HCT116 (cell line): ENCODE results near the gene SSU72. TPM values are rescaled to one million over a fixed set of nuclear protein-coding genes. Genes with fewer than 3 reads are reported as not detected.

ENCODE experiments used
- ATAC-seq: fragments of 200-7000 bp; cut with Tn5 transposase; 2 replicates; pipeline ENCODE4 v1.9.1; 2020; ENCODE audit warnings: mild to moderate bottlenecking, moderate library complexity
- BruUV-seq: library from RNA; stranded (reverse); fragments of 400-500 nt; replicated peaks from 2 replicates; lab custom pipeline; 2021; lab: Mats Ljungman, UMichigan
- CTCF ChIA-PET: fragments of 300-600 bp; sonication (Branson Sonifier 250); formaldehyde crosslinking; loops from one replicate; lab custom pipeline; 2021; ENCODE audit warnings: antibody characterized with exemption; lab: Charles Lee
- POLR2A ChIA-PET: fragments of 300-600, 350-600 bp; sonication (Branson Sonifier 250); formaldehyde crosslinking; loops from one replicate; lab custom pipeline; 2021; ENCODE audit warnings: antibody characterized with exemption; lab: Charles Lee
- RAD21 ChIA-PET, 2 experiments: fragments of 300-600 bp; sonication (Branson Sonifier 250); formaldehyde crosslinking; loops; one replicate each; lab custom pipeline; 2023; ENCODE audit warnings: low total read pairs in 2 of 2; ENCODE audit not compliant: uncharacterized antibody in 2 of 2, unreplicated experiment in 2 of 2, low non-redundant PET in 1 of 2; lab: Charles Lee
- DNase-seq: peaks from one replicate; pipeline ENCODE4 v3.0.0-alpha.2; 2010; ENCODE audit warnings: low read depth, low spot score
- H2AFZ ChIP-seq: fragments of 200-600 bp; shearing (Covaris generic), sonication (generic); 2 replicates; pipeline ENCODE4 v1.6.1; 2017; ENCODE audit warnings: low read depth, mixed run types, mixed read lengths, antibody characterized with exemption, low read length; ENCODE audit not compliant: poor library complexity, severe bottlenecking
- H3K27ac ChIP-seq: 2 replicates; pipeline ENCODE4 v1.5.1; 2012; ENCODE audit warnings: low read depth, low read length
- H3K27me3 ChIP-seq: fragments of 200-600 bp; sonication (generic); 2 replicates; pipeline ENCODE4 v1.6.1; 2016; ENCODE audit warnings: mixed run types, low read length, mixed read lengths; ENCODE audit not compliant: insufficient read depth
- H3K36me3 ChIP-seq, 2 experiments: fragments of 200-500 bp in 1 of 2; fragments of 200-600 bp in 1 of 2; sonication (Bioruptor generic) in 1 of 2; sonication (generic) in 1 of 2; 2 replicates each; pipeline versions ENCODE4 v1.5.1 to v1.6.1; 2014 to 2016; ENCODE audit warnings: low read length in 2 of 2, inconsistent platforms in 1 of 2, mixed read lengths in 1 of 2, mixed run types in 1 of 2; ENCODE audit not compliant: insufficient read depth in 2 of 2, control insufficient read depth in 1 of 2
- H3K4me1 ChIP-seq, 2 experiments: fragments of 200-600 bp in 1 of 2; sonication (generic) in 1 of 2; 2 replicates each; pipeline versions ENCODE4 v1.5.1 to v1.6.1; 2012 to 2017; ENCODE audit warnings: low read length in 2 of 2, inconsistent platforms in 1 of 2, mild to moderate bottlenecking in 1 of 2, mixed read lengths in 1 of 2, mixed run types in 1 of 2, moderate library complexity in 1 of 2; ENCODE audit not compliant: insufficient read depth in 2 of 2, control insufficient read depth in 1 of 2
- H3K4me2 ChIP-seq: fragments of 200-600 bp; sonication (generic); 2 replicates; pipeline ENCODE4 v1.6.1; 2017; ENCODE audit warnings: mixed run types, low read length, mixed read lengths
- H3K4me3 ChIP-seq, 2 experiments: fragments of 200-600 bp in 1 of 2; sonication (generic) in 1 of 2; replicated peaks in 1 of 2; 2 replicates each; pipeline ENCODE4 v1.5.1; 2011 to 2016; ENCODE audit warnings: low read length in 2 of 2, control low read depth in 1 of 2, low read depth in 1 of 2, mild to moderate bottlenecking in 1 of 2, mixed read lengths in 1 of 2, mixed run types in 1 of 2
- H3K79me2 ChIP-seq: fragments of 200-600 bp; sonication (generic); 2 replicates; pipeline ENCODE4 v1.6.1; 2017; ENCODE audit warnings: mild to moderate bottlenecking, mixed run types, low read length, moderate library complexity, mixed read lengths; ENCODE audit not compliant: insufficient read depth
- H3K9ac ChIP-seq: fragments of 200-600 bp; sonication (generic); 2 replicates; pipeline ENCODE4 v1.6.1; 2016; ENCODE audit warnings: low read length, mixed read lengths
- H3K9me2 ChIP-seq: fragments of 200-600 bp; sonication (generic), shearing (Covaris generic); 2 replicates; pipeline ENCODE4 v1.6.1; 2017; ENCODE audit warnings: mixed run types, mild to moderate bottlenecking, moderate library complexity; ENCODE audit not compliant: insufficient read depth
- H3K9me3 ChIP-seq, 2 experiments: fragments of 200-500 bp in 1 of 2; fragments of 200-600 bp in 1 of 2; sonication (Bioruptor generic) in 1 of 2; sonication (generic) in 1 of 2; 2 replicates each; pipeline ENCODE4 v1.6.1; 2014 to 2017; ENCODE audit warnings: low read length in 2 of 2, mixed read lengths in 2 of 2, inconsistent platforms in 1 of 2, low read depth in 1 of 2, mild to moderate bottlenecking in 1 of 2, mixed run types in 1 of 2, moderate library complexity in 1 of 2; ENCODE audit not compliant: control insufficient read depth in 1 of 2, insufficient read depth in 1 of 2
- H4K20me1 ChIP-seq: fragments of 200-600 bp; sonication (generic), shearing (Covaris generic); 2 replicates; pipeline ENCODE4 v1.6.1; 2017; ENCODE audit warnings: mixed run types, mild to moderate bottlenecking, moderate library complexity; ENCODE audit not compliant: insufficient read depth
- ATF3 ChIP-seq: IDR thresholded peaks from 2 replicates; pipeline ENCODE4 v1.6.1; 2012
- CBX3 ChIP-seq: IDR thresholded peaks from 2 replicates; pipeline ENCODE4 v1.6.1; 2012; ENCODE audit warnings: low read depth
- CEBPB ChIP-seq: IDR thresholded peaks from 2 replicates; pipeline ENCODE4 v1.6.1; 2012; ENCODE audit warnings: low read depth
- CTCF ChIP-seq, 3 experiments: fragments of 200-600 bp in 1 of 3; sonication (generic) in 1 of 3; IDR thresholded peaks in 2 of 3; conservative IDR thresholded peaks in 1 of 3; 2 replicates each; pipeline ENCODE4 v1.5.1; 2012 to 2017; ENCODE audit warnings: low read depth in 2 of 3, low read length in 2 of 3, antibody characterized with exemption in 1 of 3, borderline replicate concordance in 1 of 3, control low read depth in 1 of 3, mild to moderate bottlenecking in 1 of 3, mixed read lengths in 1 of 3, mixed run types in 1 of 3, moderate library complexity in 1 of 3; ENCODE audit not compliant: insufficient read depth in 1 of 3
- EGR1 ChIP-seq: IDR thresholded peaks from 2 replicates; pipeline ENCODE4 v1.6.1; 2012; ENCODE audit warnings: low read depth
- EZH2 ChIP-seq: fragments of 200-600 bp; sonication (generic); IDR thresholded peaks from 2 replicates; pipeline ENCODE4 v1.6.1; 2017; ENCODE audit warnings: antibody characterized with exemption, mixed run types
- MAX ChIP-seq: IDR thresholded peaks from 2 replicates; pipeline ENCODE4 v1.6.1; 2012
- POLR2A ChIP-seq: IDR thresholded peaks from 2 replicates; pipeline ENCODE4 v1.7.0; 2011; ENCODE audit warnings: borderline replicate concordance; ENCODE audit not compliant: insufficient read depth, insufficient read length; ENCODE audit errors: extremely low read depth
- POLR2AphosphoS5 ChIP-seq: IDR thresholded peaks from 2 replicates; pipeline ENCODE4 v1.6.1; 2011; ENCODE audit warnings: mild to moderate bottlenecking, low read depth, low read length, moderate library complexity
- SIN3A ChIP-seq: IDR thresholded peaks from 2 replicates; pipeline ENCODE4 v1.6.1; 2012; ENCODE audit warnings: low read depth
- SP1 ChIP-seq: IDR thresholded peaks from 2 replicates; pipeline ENCODE4 v1.6.1; 2012; ENCODE audit warnings: low read depth
- SRF ChIP-seq: IDR thresholded peaks from 2 replicates; pipeline ENCODE4 v1.6.1; 2012; ENCODE audit warnings: low read depth
- TCF7L2 ChIP-seq: IDR thresholded peaks from 2 replicates; pipeline ENCODE4 v1.7.0; 2011; ENCODE audit warnings: borderline replicate concordance, inconsistent platforms; ENCODE audit not compliant: insufficient read depth, insufficient read length; ENCODE audit errors: extremely low read depth
- YY1 ChIP-seq: IDR thresholded peaks from 2 replicates; pipeline ENCODE4 v1.6.1; 2011; ENCODE audit warnings: low read length, low read depth, moderate library complexity, mild to moderate bottlenecking; ENCODE audit not compliant: insufficient replicate concordance; ENCODE audit errors: extremely low read depth
- ZBTB33 ChIP-seq: IDR thresholded peaks from 2 replicates; pipeline ENCODE4 v1.6.1; 2011; ENCODE audit warnings: mild to moderate bottlenecking, low read length, moderate library complexity; ENCODE audit not compliant: insufficient replicate concordance; ENCODE audit errors: extremely low read depth
- ZFX ChIP-seq: fragments of 450-650 bp; IDR thresholded peaks from 2 replicates; pipeline ENCODE4 v1.6.1; 2017
- ZNF274 ChIP-seq: fragments of 200-500 bp; sonication (Bioruptor generic); IDR thresholded peaks from 2 replicates; pipeline ENCODE4 v1.6.1; 2014; ENCODE audit warnings: mild to moderate bottlenecking, low read depth, low read length, inconsistent platforms
- intact Hi-C: fragments of 100-400 bp; cut with micrococcal nuclease; formaldehyde crosslinking; loops from 2 replicates; pipeline ENCODE4 v1.10.0; 2022
- total RNA-seq: library from RNA; stranded (reverse); gene quantifications from one replicate; pipeline ENCODE4 v1.2.1, GENCODE V29; 2021; ENCODE audit not compliant: unreplicated experiment

The SSU72 gene
- total RNA-seq, 1 experiment from 2014 or later: 134 TPM

- Histone ChIP-seq H3K79me2 (no peaks in the 10 kb centered on the region; the same call in 1 of the 2 replicates), H2AFZ (no peak overlapping the region), H3K4me3 (no peak overlapping the region), H3K36me3 (peaks cover 0 to 3% of the 10 kb centered on the region in 2 experiments; a peak in 1 of 4 replicates), H3K9ac (no peak overlapping the region), H3K27ac (no peak overlapping the region), H3K27me3 (no peaks in the 10 kb centered on the region), H3K9me3 (no peaks in the 10 kb centered on the region), H3K9me2 (no peaks in the 10 kb centered on the region), H4K20me1 (no peaks in the 10 kb centered on the region), H3K4me1 (peaks cover 7 to 26% of the 10 kb centered on the region in 2 experiments; a peak in 2 of 4 replicates), H3K4me2 (no peak overlapping the region)
- BruUV-seq: no TSS peak
- no peak for DNase-seq
- intact Hi-C loops: no loop called here
- TF ChIP-seq SIN3A (no peak), CTCF (IDR thresholded peaks at IDR 0.05 in 2 of 3, conservative IDR thresholded peaks at IDR 0.05 in 1 of 3; ENCODE audit: borderline replicate concordance in 1 of 3, insufficient read depth in 1 of 3, low read depth in 2 of 3, low read length in 2 of 3) (no peak), POLR2A (no peak), MAX (no peak), POLR2AphosphoS5 (no peak), ZBTB33 (no peak), TCF7L2 (no peak), SRF (no peak), CBX3 (no peak), ZNF274 (no peak), CEBPB (no peak), SP1 (no peak), ZFX (no peak), EZH2 (no peak), ATF3 (no peak), EGR1 (no peak), YY1 (no peak)
- ChIA-PET POLR2A (no interaction called here), CTCF (no interaction called here), RAD21 (no interaction called here)
- ATAC-seq: no peak
Observed at GRCh38 chr1:1621173-1622009, 46.7 kb upstream of the SSU72 start.
